ENCODE results near the gene MOSMO. TPM values are rescaled to one million over a fixed set of nuclear protein-coding genes. Genes with fewer than 3 reads are reported as not detected.

Gene MOSMO
- total and polyA plus RNA-seq, 4 donors: 3.9 to 13.6 (median 4.5) TPM

DNA sequence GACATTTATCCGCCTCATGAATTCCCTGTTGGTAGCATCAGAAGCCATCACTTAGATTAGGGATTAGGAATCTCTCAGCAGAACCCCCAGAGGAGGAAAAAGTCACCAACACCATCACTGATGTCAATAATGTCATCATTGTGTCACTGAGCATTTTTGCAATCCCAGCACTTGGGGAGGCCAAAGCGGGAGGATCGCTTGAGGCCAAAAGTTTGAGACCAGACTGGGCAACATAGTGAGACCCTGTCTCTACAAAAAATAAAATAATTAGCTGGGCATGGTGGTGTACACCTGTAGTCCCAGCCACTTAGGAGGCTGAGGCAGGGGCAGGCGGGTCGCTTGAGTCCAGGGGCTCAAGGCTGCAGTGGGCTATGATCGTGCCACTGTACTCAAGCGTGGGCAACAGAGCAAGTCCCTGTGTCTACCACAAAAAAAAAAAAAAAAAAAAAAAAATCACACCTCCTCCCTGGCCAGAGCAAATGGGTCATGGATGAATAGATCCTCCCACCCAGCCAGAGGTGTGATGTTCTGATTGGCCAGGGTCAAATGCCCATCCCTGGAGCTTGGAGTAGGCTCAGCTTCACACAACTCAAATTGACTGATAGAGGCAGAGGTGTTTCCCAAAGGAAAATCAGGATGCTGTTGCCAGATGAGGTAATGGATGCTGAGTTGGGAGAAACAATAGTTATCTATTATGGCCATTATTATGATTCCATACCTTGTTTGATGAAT, 116.0 kb downstream of the MOSMO start:
- Histone ChIP-seq H3K27me3 (ENCODE audit: control insufficient read depth in 4 of 4, insufficient read depth in 4 of 4, low read length in 3 of 4) (no peaks in the 10 kb centered on the region), H3K4me1 (ENCODE audit: control insufficient read depth in 4 of 4, insufficient read depth in 4 of 4, low read length in 3 of 4) (no peaks in the 10 kb centered on the region), H3K4me3 (ENCODE audit: low read depth in 1 of 3, low read length in 3 of 3) (no peak overlapping the region), H3K36me3 (ENCODE audit: control insufficient read depth in 4 of 4, insufficient read depth in 3 of 4, low read depth in 1 of 4, low read length in 3 of 4) (no peaks in the 10 kb centered on the region), H3K27ac (ENCODE audit: low read depth in 1 of 2, low read length in 2 of 2) (no peak overlapping the region), H3K9me3 (ENCODE audit: control insufficient read depth in 4 of 4, low read length in 3 of 4) (no peaks in the 10 kb centered on the region), H3K9ac (ENCODE audit: low read depth in 1 of 2, low read length in 2 of 2) (no peak overlapping the region)
- DNase-seq (ENCODE audit: low spot score): no peak
- WGBS: 95% methylated on average over 7 of the region's 7 CpGs
- TF ChIP-seq TAF1 (conservative IDR thresholded peaks at IDR 0.05) (no peak), FOXA1 (IDR thresholded peaks at IDR 0.05) (no peak), HNF4A (conservative IDR thresholded peaks at IDR 0.05) (no peak), RXRA (IDR thresholded peaks at IDR 0.05) (no peak)
- TF ChIP-seq, protein P1, sequence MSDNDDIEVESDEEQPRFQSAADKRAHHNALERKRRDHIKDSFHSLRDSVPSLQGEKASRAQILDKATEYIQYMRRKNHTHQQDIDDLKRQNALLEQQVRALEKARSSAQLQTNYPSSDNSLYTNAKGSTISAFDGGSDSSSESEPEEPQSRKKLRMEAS (IDR thresholded peaks at IDR 0.05): no peak

DNA sequence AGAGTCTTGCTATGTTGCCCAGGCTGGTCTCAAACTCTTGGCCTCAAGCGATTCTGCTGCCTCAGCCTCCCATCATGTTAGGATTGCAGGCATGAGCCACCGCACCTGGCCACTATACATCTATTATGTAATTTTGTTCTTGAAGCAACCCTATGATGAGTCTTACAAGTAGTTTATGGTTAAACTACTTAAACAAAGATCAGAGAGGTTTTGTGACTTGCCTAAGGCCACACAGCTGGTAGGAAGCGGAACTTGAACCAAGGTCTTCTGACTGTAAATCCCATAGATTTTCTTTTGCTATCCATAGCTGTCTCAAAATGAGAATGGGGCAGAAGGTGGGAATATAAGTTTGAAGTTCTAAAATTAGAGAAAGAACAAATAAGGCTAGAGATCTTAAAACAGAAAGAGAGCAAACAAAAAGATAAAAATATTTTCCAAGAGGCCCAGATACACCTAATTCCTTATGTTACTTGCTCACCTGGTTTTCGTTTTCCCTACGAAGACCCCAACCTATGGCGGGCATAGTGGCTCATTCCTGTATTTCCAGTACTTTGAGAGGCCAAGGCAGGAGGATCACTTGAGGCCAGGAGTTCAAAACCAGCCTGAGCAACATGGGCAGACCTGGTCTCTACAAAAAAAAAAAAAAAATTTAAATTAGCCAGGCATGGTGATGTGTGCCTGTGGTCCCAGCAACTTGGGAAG, 116.8 kb downstream of the MOSMO start:
- no peak overlapping the region for H3K27ac ChIP-seq (ENCODE audit: low read depth in 1 of 2, low read length in 2 of 2)
- H3K27me3 ChIP-seq (ENCODE audit: control insufficient read depth in 4 of 4, insufficient read depth in 4 of 4, low read length in 3 of 4): no peaks in the 10 kb centered on the region
- H3K4me1 ChIP-seq (ENCODE audit: control insufficient read depth in 4 of 4, insufficient read depth in 4 of 4, low read length in 3 of 4): no peaks in the 10 kb centered on the region
- DNase-seq (ENCODE audit: low spot score): no peak
- H3K9me3 ChIP-seq (ENCODE audit: control insufficient read depth in 4 of 4, low read length in 3 of 4): no peaks in the 10 kb centered on the region
- no peak overlapping the region for H3K9ac ChIP-seq (ENCODE audit: low read depth in 1 of 2, low read length in 2 of 2)
- WGBS: 92% methylated on average over 6 of the region's 6 CpGs
- TF ChIP-seq, protein P2, sequence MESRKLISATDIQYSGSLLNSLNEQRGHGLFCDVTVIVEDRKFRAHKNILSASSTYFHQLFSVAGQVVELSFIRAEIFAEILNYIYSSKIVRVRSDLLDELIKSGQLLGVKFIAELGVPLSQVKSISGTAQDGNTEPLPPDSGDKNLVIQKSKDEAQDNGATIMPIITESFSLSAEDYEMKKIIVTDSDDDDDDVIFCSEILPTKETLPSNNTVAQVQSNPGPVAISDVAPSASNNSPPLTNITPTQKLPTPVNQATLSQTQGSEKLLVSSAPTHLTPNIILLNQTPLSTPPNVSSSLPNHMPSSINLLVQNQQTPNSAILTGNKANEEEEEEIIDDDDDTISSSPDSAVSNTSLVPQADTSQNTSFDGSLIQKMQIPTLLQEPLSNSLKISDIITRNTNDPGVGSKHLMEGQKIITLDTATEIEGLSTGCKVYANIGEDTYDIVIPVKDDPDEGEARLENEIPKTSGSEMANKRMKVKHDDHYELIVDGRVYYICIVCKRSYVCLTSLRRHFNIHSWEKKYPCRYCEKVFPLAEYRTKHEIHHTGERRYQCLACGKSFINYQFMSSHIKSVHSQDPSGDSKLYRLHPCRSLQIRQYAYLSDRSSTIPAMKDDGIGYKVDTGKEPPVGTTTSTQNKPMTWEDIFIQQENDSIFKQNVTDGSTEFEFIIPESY (IDR thresholded peaks at IDR 0.05): no peak
- TF ChIP-seq RAD21 (IDR thresholded peaks at IDR 0.05) (no peak), SP1 (IDR thresholded peaks at IDR 0.05) (no peak), NR2F2 (IDR thresholded peaks at IDR 0.05) (no peak), EGR1 (IDR thresholded peaks at IDR 0.05; ENCODE audit: low read depth in 2 of 2) (no peak), FOXA1 (IDR thresholded peaks at IDR 0.05) (no peak), HNF4G (IDR thresholded peaks at IDR 0.05) (no peak), HNF4A (conservative IDR thresholded peaks at IDR 0.05) (no peak), FOXA2 (IDR thresholded peaks at IDR 0.05) (no peak), GABPA (IDR thresholded peaks at IDR 0.05 in 1 of 2, conservative IDR thresholded peaks at IDR 0.05 in 1 of 2) (no peak), TAF1 (conservative IDR thresholded peaks at IDR 0.05) (no peak)
- TF ChIP-seq, protein P3, sequence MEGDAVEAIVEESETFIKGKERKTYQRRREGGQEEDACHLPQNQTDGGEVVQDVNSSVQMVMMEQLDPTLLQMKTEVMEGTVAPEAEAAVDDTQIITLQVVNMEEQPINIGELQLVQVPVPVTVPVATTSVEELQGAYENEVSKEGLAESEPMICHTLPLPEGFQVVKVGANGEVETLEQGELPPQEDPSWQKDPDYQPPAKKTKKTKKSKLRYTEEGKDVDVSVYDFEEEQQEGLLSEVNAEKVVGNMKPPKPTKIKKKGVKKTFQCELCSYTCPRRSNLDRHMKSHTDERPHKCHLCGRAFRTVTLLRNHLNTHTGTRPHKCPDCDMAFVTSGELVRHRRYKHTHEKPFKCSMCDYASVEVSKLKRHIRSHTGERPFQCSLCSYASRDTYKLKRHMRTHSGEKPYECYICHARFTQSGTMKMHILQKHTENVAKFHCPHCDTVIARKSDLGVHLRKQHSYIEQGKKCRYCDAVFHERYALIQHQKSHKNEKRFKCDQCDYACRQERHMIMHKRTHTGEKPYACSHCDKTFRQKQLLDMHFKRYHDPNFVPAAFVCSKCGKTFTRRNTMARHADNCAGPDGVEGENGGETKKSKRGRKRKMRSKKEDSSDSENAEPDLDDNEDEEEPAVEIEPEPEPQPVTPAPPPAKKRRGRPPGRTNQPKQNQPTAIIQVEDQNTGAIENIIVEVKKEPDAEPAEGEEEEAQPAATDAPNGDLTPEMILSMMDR (IDR thresholded peaks at IDR 0.05; ENCODE audit: low read depth, low read length, missing input control): no peak
- TF ChIP-seq, protein P1 (IDR thresholded peaks at IDR 0.05): no peak
- TF ChIP-seq, protein P4, sequence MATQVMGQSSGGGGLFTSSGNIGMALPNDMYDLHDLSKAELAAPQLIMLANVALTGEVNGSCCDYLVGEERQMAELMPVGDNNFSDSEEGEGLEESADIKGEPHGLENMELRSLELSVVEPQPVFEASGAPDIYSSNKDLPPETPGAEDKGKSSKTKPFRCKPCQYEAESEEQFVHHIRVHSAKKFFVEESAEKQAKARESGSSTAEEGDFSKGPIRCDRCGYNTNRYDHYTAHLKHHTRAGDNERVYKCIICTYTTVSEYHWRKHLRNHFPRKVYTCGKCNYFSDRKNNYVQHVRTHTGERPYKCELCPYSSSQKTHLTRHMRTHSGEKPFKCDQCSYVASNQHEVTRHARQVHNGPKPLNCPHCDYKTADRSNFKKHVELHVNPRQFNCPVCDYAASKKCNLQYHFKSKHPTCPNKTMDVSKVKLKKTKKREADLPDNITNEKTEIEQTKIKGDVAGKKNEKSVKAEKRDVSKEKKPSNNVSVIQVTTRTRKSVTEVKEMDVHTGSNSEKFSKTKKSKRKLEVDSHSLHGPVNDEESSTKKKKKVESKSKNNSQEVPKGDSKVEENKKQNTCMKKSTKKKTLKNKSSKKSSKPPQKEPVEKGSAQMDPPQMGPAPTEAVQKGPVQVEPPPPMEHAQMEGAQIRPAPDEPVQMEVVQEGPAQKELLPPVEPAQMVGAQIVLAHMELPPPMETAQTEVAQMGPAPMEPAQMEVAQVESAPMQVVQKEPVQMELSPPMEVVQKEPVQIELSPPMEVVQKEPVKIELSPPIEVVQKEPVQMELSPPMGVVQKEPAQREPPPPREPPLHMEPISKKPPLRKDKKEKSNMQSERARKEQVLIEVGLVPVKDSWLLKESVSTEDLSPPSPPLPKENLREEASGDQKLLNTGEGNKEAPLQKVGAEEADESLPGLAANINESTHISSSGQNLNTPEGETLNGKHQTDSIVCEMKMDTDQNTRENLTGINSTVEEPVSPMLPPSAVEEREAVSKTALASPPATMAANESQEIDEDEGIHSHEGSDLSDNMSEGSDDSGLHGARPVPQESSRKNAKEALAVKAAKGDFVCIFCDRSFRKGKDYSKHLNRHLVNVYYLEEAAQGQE (IDR thresholded peaks at IDR 0.05): no peak
- H3K36me3 ChIP-seq (ENCODE audit: control insufficient read depth in 4 of 4, insufficient read depth in 3 of 4, low read depth in 1 of 4, low read length in 3 of 4): no peaks in the 10 kb centered on the region
- no peak overlapping the region for H3K4me3 ChIP-seq (ENCODE audit: low read depth in 1 of 3, low read length in 3 of 3)

Data from liver (tissue), 9 donors.